Stomach (tissue), 9 donors: ENCODE measurements around the gene TCL1A. TPM values are rescaled to one million over a fixed set of nuclear protein-coding genes. Genes with fewer than 3 reads are reported as not detected.

ENCODE experiments used
- DNase-seq, 2 donors: peaks; one replicate each; pipeline versions ENCODE4 v3.0.0 to v3.0.0-alpha.2; 2013 to 2019
- H3K27ac ChIP-seq, 5 donors: fragments of 200-600 bp in 4 of 5; sonication (generic) in 4 of 5; one replicate each; pipeline ENCODE4 v1.5.1; 2013 to 2019; ENCODE audit warnings: mild to moderate bottlenecking in 1 of 5, moderate library complexity in 1 of 5
- H3K27me3 ChIP-seq, 3 donors: fragments of 200-600 bp; sonication (generic); one replicate each; pipeline ENCODE4 v1.5.1; 2017 to 2019; ENCODE audit warnings: mixed run types in 1 of 3
- H3K36me3 ChIP-seq, 4 donors: fragments of 200-600 bp; sonication (generic); 1 replicate in 3 of 4; 2 replicates in 1 of 4; pipeline ENCODE4 v1.5.1; 2016 to 2019
- H3K4me1 ChIP-seq, 4 donors: fragments of 200-600 bp; sonication (generic); one replicate each; pipeline ENCODE4 v1.5.1; 2016 to 2019
- H3K4me3 ChIP-seq, 4 donors: fragments of 200-600 bp; sonication (generic) in 3 of 4; one replicate each; pipeline ENCODE4 v1.5.1; 2016 to 2019; ENCODE audit warnings: mild to moderate bottlenecking in 1 of 4
- H3K9me3 ChIP-seq, 4 donors: fragments of 200-600 bp; sonication (generic); one replicate each; pipeline ENCODE4 v1.5.1; 2016 to 2019
- EP300 ChIP-seq: sonication (generic); formaldehyde crosslinking; IDR thresholded peaks from one replicate; pipeline ENCODE4 v1.6.1; 2017; ENCODE audit warnings: antibody characterized with exemption
- POLR2A ChIP-seq, 4 donors: fragments of 450-650 bp; IDR thresholded peaks; one replicate each; pipeline ENCODE4 v1.6.1; 2016; ENCODE audit warnings: antibody characterized with exemption in 4 of 4, control low read depth in 2 of 4, mild to moderate bottlenecking in 1 of 4, moderate library complexity in 1 of 4
- POLR2AphosphoS5 ChIP-seq, 3 donors: sonication (generic); formaldehyde crosslinking; IDR thresholded peaks; one replicate each; pipeline ENCODE4 v1.6.1; 2016; ENCODE audit warnings: antibody characterized with exemption in 3 of 3
- WGBS, 5 donors: extraction: QIAGEN DNeasy Blood & Tissue Kit in 3 of 5; methylation state at CpG; one replicate each; pipeline versions ENCODE4 v1.1.5 to v1.1.7; 2013 to 2018; 5-methylcytosine and 5-hydroxymethylcytosine counted together
- intact Hi-C: fragments of 100-400 bp; cut with DNase I; formaldehyde crosslinking; loops from one replicate; pipeline ENCODE4 v1.15.1; 2023; ENCODE audit warnings: low total_unique reads
- polyA plus RNA-seq, 3 donors: library from polyadenylated mRNA; stranded (reverse); fragments of 200-250 nt; gene quantifications; one replicate each; pipeline ENCODE4 v1.2.3, GENCODE V29; 2013
- total RNA-seq, 5 donors: library from RNA; depleted of rRNA; stranded (reverse); fragments of >200 nt; gene quantifications; one replicate each; pipeline versions ENCODE4 v1.1.0 to v1.2.3, GENCODE V29; 2014 to 2016
- TF ChIP-seq, protein P1 (sequence below), 7 experiments: fragments of 450-650 bp in 4 of 7; fragments of 200-600 bp in 3 of 7; sonication (generic) in 3 of 7; IDR thresholded peaks; one replicate each; pipeline ENCODE4 v1.5.1; 2016 to 2019; ENCODE audit warnings: antibody characterized with exemption in 7 of 7, control low read depth in 2 of 7, mild to moderate bottlenecking in 1 of 7
- donor health status: healthy with polysubstance abuse.
- donor health status: Bipolar disorder and iron deficiency.
- donor health status: healthy.

TCL1A gene
- total and polyA plus RNA-seq, 8 donors, result 3.9 to 6.5 TPM; not detected in 6

DNA sequence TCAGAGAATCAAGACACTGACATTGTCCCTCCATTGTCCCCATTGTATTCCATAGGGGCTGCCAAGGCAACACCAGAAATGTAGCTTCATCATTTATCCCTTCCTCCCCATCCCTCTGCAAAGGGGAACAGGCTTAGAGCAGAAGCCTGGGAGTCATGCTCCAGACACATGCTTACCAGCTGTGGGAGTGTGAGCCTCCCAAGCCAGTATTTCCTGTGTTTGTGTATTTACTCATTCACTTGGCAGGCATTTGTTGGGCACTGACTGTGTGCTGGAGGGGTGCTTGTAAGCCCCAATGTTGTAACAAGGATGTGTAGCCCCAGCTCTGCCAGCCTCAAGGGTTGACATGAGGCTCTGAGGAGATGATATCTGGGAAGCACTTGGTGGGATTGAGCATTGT is 46.0 kb upstream of the TCL1A start:
- H3K9me3 ChIP-seq, result no peaks in the 10 kb centered on the region
- no peak overlapping the region for H3K27ac ChIP-seq
- DNase-seq, result no peak
- H3K27me3 ChIP-seq, result peaks cover 0 to 28% (median 0%) of the 10 kb centered on the region in 3 donors
- intact Hi-C loops, result no loop called here
- TF ChIP-seq, protein P1, sequence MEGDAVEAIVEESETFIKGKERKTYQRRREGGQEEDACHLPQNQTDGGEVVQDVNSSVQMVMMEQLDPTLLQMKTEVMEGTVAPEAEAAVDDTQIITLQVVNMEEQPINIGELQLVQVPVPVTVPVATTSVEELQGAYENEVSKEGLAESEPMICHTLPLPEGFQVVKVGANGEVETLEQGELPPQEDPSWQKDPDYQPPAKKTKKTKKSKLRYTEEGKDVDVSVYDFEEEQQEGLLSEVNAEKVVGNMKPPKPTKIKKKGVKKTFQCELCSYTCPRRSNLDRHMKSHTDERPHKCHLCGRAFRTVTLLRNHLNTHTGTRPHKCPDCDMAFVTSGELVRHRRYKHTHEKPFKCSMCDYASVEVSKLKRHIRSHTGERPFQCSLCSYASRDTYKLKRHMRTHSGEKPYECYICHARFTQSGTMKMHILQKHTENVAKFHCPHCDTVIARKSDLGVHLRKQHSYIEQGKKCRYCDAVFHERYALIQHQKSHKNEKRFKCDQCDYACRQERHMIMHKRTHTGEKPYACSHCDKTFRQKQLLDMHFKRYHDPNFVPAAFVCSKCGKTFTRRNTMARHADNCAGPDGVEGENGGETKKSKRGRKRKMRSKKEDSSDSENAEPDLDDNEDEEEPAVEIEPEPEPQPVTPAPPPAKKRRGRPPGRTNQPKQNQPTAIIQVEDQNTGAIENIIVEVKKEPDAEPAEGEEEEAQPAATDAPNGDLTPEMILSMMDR (IDR thresholded peaks at IDR 0.05), result no peak
- TF ChIP-seq EP300 (no peak), POLR2AphosphoS5 (IDR thresholded peaks at IDR 0.05) (no peak), POLR2A (IDR thresholded peaks at IDR 0.05) (no peak)
- H3K4me3 ChIP-seq, result no peak overlapping the region
- no peaks in the 10 kb centered on the region for H3K4me1 ChIP-seq
- no peaks in the 10 kb centered on the region for H3K36me3 ChIP-seq

DNA sequence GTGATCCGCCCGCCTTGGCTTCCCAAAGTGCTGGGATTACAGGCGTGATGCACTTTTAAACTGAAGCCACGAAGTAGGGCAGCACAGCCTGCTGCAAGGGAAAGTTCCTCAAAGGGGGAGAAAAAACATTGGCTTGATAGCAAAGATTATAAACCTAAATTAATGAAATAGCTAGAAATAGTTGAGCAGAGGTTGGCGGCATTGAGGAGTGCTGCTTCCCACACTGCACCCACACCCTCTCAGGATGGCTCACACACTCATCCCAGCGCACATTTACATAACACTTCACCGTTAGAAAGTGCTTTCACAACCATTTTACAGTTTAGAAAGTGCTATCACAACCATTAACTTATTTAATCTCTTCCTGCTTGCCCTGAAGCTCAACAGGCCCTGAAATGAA is 44.4 kb upstream of the TCL1A start:
- Histone ChIP-seq H3K27ac (no peak overlapping the region), H3K9me3 (no peaks in the 10 kb centered on the region), H3K4me3 (no peak overlapping the region), H3K4me1 (no peaks in the 10 kb centered on the region), H3K36me3 (no peaks in the 10 kb centered on the region), H3K27me3 (peaks cover 0 to 40% (median 0%) of the 10 kb centered on the region in 3 donors)
- DNase-seq, result no peak
- intact Hi-C loops, result no loop called here
- 62 to 80% (median 71%) methylated on average over 7 of the region's 7 CpGs for WGBS, 5 donors
- TF ChIP-seq POLR2AphosphoS5 (IDR thresholded peaks at IDR 0.05), result no peak
- TF ChIP-seq, protein P1 (IDR thresholded peaks at IDR 0.05), result no peak
- TF ChIP-seq EP300, result no peak
- no peak for TF ChIP-seq POLR2A (IDR thresholded peaks at IDR 0.05)

DNA sequence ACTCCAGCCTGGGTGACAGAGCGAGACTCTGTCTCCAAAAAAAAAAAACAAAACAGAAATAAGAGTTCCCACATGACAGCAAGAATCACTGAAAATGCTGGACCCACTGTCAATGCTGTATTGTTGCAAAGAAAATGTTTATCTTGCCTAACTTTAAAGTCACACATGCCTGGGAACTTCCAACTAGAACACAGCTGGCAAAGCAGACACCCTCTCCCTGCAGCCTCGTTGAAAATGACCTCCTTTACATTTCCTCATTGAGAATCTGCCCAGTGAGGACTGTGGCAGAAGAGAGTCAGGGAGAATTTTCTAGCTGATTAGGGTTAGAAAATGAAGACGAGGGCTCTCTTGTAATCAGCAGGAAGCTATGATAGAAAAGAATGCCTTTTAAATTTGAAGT is 42.8 kb upstream of the TCL1A start:
- H3K9me3 ChIP-seq, result no peaks in the 10 kb centered on the region
- 42 to 60% (median 53%) methylated on average over 3 of the region's 3 CpGs for WGBS, 5 donors
- no peak for TF ChIP-seq POLR2AphosphoS5 (IDR thresholded peaks at IDR 0.05)
- TF ChIP-seq, protein P1 (IDR thresholded peaks at IDR 0.05), result no peak
- no peak for TF ChIP-seq EP300
- no peaks in the 10 kb centered on the region for H3K36me3 ChIP-seq
- peaks cover 0 to 43% (median 0%) of the 10 kb centered on the region in 3 donors for H3K27me3 ChIP-seq
- no peak for DNase-seq
- H3K4me1 ChIP-seq, result no peaks in the 10 kb centered on the region
- intact Hi-C loops, result no loop called here
- H3K27ac ChIP-seq, result no peak overlapping the region
- no peak overlapping the region for H3K4me3 ChIP-seq

DNA sequence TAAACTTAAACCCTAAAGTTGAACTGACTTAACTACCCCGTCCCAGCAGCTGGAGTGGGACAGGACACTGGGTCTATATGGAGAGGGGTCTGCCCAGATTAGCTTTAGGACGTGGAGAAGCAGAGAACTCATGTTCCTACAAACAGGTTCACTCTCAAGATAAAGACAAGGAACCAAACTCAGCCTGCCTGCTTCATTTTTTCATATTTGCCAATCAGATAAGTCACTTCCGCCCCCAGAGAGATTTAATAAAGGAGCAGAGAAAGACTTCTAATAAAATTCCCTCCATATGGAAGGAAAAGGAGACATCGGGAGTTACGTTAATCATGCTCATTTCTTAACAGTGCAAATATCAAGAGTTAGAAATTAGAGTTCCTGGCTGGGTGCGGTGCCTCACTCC is 42.2 kb upstream of the TCL1A start:
- no peaks in the 10 kb centered on the region for H3K36me3 ChIP-seq
- peaks cover 0 to 39% (median 0%) of the 10 kb centered on the region in 3 donors for H3K27me3 ChIP-seq
- no peak for DNase-seq
- no peak overlapping the region for H3K27ac ChIP-seq
- no peaks in the 10 kb centered on the region for H3K9me3 ChIP-seq
- WGBS, 5 donors, result 57 to 71% (median 63%) methylated on average over 6 of the region's 6 CpGs
- TF ChIP-seq POLR2AphosphoS5 (IDR thresholded peaks at IDR 0.05), result no peak
- H3K4me3 ChIP-seq, result no peak overlapping the region
- intact Hi-C loops, result no loop called here
- no peaks in the 10 kb centered on the region for H3K4me1 ChIP-seq

DNA sequence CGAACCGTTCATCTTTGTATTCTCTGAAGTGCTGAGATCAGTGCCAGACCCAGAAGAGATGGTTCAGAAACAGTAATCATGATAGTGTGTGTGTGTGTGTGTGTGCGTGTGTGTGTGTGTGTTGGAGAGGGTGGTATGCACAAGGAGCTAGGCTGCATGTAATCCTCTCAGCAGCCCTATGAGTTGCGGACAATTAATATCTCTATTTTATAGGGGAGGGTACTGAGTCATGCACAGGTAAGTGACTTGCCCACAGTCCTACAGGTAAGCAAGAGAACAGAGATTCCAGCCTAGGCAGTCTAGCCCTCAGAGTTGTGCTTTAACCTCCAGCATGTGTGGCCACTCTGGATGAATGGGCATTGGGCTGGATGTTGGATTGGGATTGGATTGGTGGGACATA is 27.9 kb upstream of the TCL1A start:
- Histone ChIP-seq H3K36me3 (no peaks in the 10 kb centered on the region), H3K4me1 (no peaks in the 10 kb centered on the region), H3K4me3 (no peak overlapping the region), H3K27ac (no peak overlapping the region), H3K27me3 (peaks cover 0 to 7% (median 0%) of the 10 kb centered on the region in 3 donors), H3K9me3 (no peaks in the 10 kb centered on the region)
- TF ChIP-seq EP300, result no peak
- TF ChIP-seq POLR2AphosphoS5 (IDR thresholded peaks at IDR 0.05), result no peak
- TF ChIP-seq, protein P1 (IDR thresholded peaks at IDR 0.05), result no peak
- no peak for TF ChIP-seq POLR2A (IDR thresholded peaks at IDR 0.05)
- intact Hi-C loops, result no loop called here
- 70 to 94% (median 93%) methylated on average over 4 of the region's 4 CpGs for WGBS, 5 donors
- no peak for DNase-seq
